Stomach smooth muscle (tissue), 2 donors: ENCODE data around the gene FARS2.

Source experiments
- H3K27ac ChIP-seq: one replicate; pipeline ENCODE4 v1.7.0; 2013; ENCODE audit warnings: mild to moderate bottlenecking, low read length, inconsistent platforms
- H3K27me3 ChIP-seq, 2 donors: one replicate each; pipeline ENCODE4 v1.7.0; 2013; ENCODE audit warnings: low read length in 2 of 2; ENCODE audit not compliant: insufficient read depth in 2 of 2, control insufficient read depth in 1 of 2
- H3K36me3 ChIP-seq, 2 donors: one replicate each; pipeline ENCODE4 v1.7.0; 2013; ENCODE audit warnings: low read length in 2 of 2; ENCODE audit not compliant: control insufficient read depth in 2 of 2, insufficient read depth in 2 of 2
- H3K4me1 ChIP-seq: one replicate; pipeline ENCODE4 v1.7.0; 2013; ENCODE audit warnings: low read length; ENCODE audit not compliant: control insufficient read depth, insufficient read depth
- H3K4me3 ChIP-seq, 2 donors: one replicate each; pipeline ENCODE4 v1.7.0; 2013; ENCODE audit warnings: low read length in 2 of 2
- H3K9ac ChIP-seq, 2 donors: one replicate each; pipeline ENCODE4 v1.7.0; 2013; ENCODE audit warnings: low read length in 2 of 2, mild to moderate bottlenecking in 1 of 2
- H3K9me3 ChIP-seq, 2 donors: one replicate each; pipeline ENCODE4 v1.7.0; 2013; ENCODE audit warnings: low read length in 2 of 2; ENCODE audit not compliant: control insufficient read depth in 2 of 2
- donor health status: healthy.
- donor health status: Pancreatic carcinoma.

Gene FARS2

GRCh38 chr6:5498579-5498899 is 237.2 kb downstream of the FARS2 start:
- H3K4me1 ChIP-seq = no peaks in the 10 kb centered on the region
- no peaks in the 10 kb centered on the region for H3K27me3 ChIP-seq
- H3K9me3 ChIP-seq = no peaks in the 10 kb centered on the region
- no peak overlapping the region for H3K27ac ChIP-seq
- no peaks in the 10 kb centered on the region for H3K36me3 ChIP-seq
- no peak overlapping the region for H3K9ac ChIP-seq
- no peak overlapping the region for H3K4me3 ChIP-seq

- Histone ChIP-seq H3K9ac (no peak overlapping the region), H3K4me3 (no peak overlapping the region), H3K27ac (no peak overlapping the region), H3K4me1 (no peaks in the 10 kb centered on the region), H3K36me3 (no peaks in the 10 kb centered on the region), H3K27me3 (no peaks in the 10 kb centered on the region), H3K9me3 (no peaks in the 10 kb centered on the region)
Measured at GRCh38 chr6:5499644-5500306, 238.5 kb downstream of the FARS2 start.

DNA sequence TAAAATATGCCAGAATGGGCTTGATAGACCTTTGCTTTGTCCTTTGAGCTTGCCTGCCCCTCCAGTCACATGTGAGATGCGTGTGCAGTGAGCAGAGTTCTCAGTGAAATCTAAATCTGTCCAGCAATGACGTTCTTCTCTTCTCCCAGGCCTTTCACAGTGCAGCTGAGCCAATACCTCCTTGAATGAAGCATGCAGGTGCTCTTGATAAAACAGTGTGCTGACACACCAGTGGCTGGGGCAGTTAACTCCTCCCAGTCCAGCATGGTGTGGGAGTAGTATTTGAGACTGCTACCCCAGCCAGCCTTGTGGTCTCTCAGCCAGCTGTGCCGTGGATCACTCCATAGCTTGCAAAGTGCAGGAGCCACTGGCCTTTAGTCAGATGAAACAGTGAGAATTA is 240.5 kb downstream of the FARS2 start:
- Histone ChIP-seq H3K27ac (no peak overlapping the region), H3K4me3 (no peak overlapping the region), H3K4me1 (no peaks in the 10 kb centered on the region), H3K9me3 (no peaks in the 10 kb centered on the region), H3K36me3 (no peaks in the 10 kb centered on the region), H3K9ac (no peak overlapping the region), H3K27me3 (no peaks in the 10 kb centered on the region)

GRCh38 chr6:5504078-5504477 is 242.8 kb downstream of the FARS2 start:
- H3K36me3 ChIP-seq = no peaks in the 10 kb centered on the region
- no peaks in the 10 kb centered on the region for H3K9me3 ChIP-seq
- no peak overlapping the region for H3K27ac ChIP-seq
- H3K27me3 ChIP-seq = no peaks in the 10 kb centered on the region
- no peak overlapping the region for H3K4me3 ChIP-seq
- H3K4me1 ChIP-seq = no peaks in the 10 kb centered on the region
- no peak overlapping the region for H3K9ac ChIP-seq

- no peak overlapping the region for H3K9ac ChIP-seq
- H3K9me3 ChIP-seq = no peaks in the 10 kb centered on the region
- no peaks in the 10 kb centered on the region for H3K4me1 ChIP-seq
- no peak overlapping the region for H3K27ac ChIP-seq
- H3K4me3 ChIP-seq = no peak overlapping the region
- no peaks in the 10 kb centered on the region for H3K36me3 ChIP-seq
- H3K27me3 ChIP-seq = no peaks in the 10 kb centered on the region
Measured at GRCh38 chr6:5506149-5506548, 244.8 kb downstream of the FARS2 start.

GRCh38 chr6:5506597-5506996 is 245.3 kb downstream of the FARS2 start:
- Histone ChIP-seq H3K27me3 (no peaks in the 10 kb centered on the region), H3K9me3 (no peaks in the 10 kb centered on the region), H3K4me3 (no peak overlapping the region), H3K27ac (no peak overlapping the region), H3K36me3 (no peaks in the 10 kb centered on the region), H3K4me1 (no peaks in the 10 kb centered on the region), H3K9ac (no peak overlapping the region)

DNA sequence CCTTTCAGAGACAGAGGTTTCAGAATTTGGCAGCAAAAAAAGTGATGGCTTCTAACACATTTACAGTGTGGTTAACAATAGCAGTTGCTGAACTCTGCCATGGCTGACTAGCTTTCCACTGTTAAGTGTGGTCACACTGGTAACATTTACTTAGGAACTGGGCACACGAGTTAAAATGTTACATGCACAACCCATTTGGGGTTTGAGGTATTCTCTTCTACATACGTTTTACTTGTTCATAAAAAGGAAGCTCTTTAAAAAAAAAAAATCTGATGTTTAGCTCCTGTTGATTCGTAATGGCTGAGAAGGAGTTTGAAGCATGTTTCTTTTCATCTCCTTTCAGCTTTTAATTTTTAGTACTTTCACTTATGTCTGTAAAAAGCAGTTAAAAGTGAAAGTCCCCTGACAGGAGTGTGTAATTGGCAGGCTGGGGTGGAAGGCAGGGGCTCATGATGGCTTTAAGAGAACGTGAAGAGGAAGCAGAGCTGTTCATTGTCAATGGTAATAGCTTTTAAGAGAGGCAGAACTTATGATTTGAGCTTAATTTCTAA is 245.9 kb downstream of the FARS2 start:
- no peaks in the 10 kb centered on the region for H3K27me3 ChIP-seq
- H3K9me3 ChIP-seq = no peaks in the 10 kb centered on the region
- no peaks in the 10 kb centered on the region for H3K4me1 ChIP-seq
- H3K27ac ChIP-seq = no peak overlapping the region
- H3K4me3 ChIP-seq = no peak overlapping the region
- no peaks in the 10 kb centered on the region for H3K36me3 ChIP-seq
- H3K9ac ChIP-seq = no peak overlapping the region

DNA sequence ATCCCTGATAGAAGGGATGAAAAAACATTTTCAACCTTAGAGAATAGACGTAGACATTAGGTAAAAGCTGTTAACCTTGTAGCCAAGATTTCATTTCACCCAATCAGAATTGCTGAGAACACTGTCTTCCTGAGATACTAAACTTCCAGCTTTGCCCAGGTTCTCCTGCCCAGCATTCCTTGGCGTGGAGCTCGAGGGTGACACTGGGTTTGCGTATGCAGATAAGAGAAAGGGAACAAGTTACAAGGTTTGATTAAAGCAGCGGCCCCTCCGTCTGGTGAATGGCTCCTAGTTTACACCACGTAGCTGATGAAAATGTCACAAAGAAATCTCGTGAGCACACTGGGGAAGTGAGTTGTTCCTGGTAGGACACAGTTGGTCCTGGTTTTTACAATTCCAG is 247.8 kb downstream of the FARS2 start:
- H3K9me3 ChIP-seq = no peaks in the 10 kb centered on the region
- no peak overlapping the region for H3K9ac ChIP-seq
- H3K27ac ChIP-seq = no peak overlapping the region
- H3K27me3 ChIP-seq = no peaks in the 10 kb centered on the region
- H3K4me1 ChIP-seq = no peaks in the 10 kb centered on the region
- H3K4me3 ChIP-seq = no peak overlapping the region
- no peaks in the 10 kb centered on the region for H3K36me3 ChIP-seq

GRCh38 chr6:5510331-5511133 is 249.2 kb downstream of the FARS2 start:
- Histone ChIP-seq H3K9ac (no peak overlapping the region), H3K27ac (no peak overlapping the region), H3K36me3 (no peaks in the 10 kb centered on the region), H3K27me3 (no peaks in the 10 kb centered on the region), H3K4me3 (no peak overlapping the region), H3K9me3 (no peaks in the 10 kb centered on the region), H3K4me1 (no peaks in the 10 kb centered on the region)

- H3K9ac ChIP-seq = no peak overlapping the region
- H3K27me3 ChIP-seq = no peaks in the 10 kb centered on the region
- H3K9me3 ChIP-seq = no peaks in the 10 kb centered on the region
- no peaks in the 10 kb centered on the region for H3K36me3 ChIP-seq
- H3K27ac ChIP-seq = no peak overlapping the region
- no peak overlapping the region for H3K4me3 ChIP-seq
- H3K4me1 ChIP-seq = no peaks in the 10 kb centered on the region
Measured at GRCh38 chr6:5511954-5512353, 250.6 kb downstream of the FARS2 start.

GRCh38 chr6:5512422-5512821 is 251.1 kb downstream of the FARS2 start:
- no peak overlapping the region for H3K4me3 ChIP-seq
- H3K9me3 ChIP-seq = no peaks in the 10 kb centered on the region
- no peaks in the 10 kb centered on the region for H3K27me3 ChIP-seq
- no peak overlapping the region for H3K9ac ChIP-seq
- H3K36me3 ChIP-seq = no peaks in the 10 kb centered on the region
- no peaks in the 10 kb centered on the region for H3K4me1 ChIP-seq
- H3K27ac ChIP-seq = no peak overlapping the region
